Measurements from ENCODE around the gene ITGB8.

The ITGB8 gene

GRCh38 chr7:20424500-20424899 is 93.8 kb downstream of the ITGB8 start:
- DNase-seq (ENCODE audit: low spot score), result no peak

- no peak for DNase-seq (ENCODE audit: low spot score)
Measured at GRCh38 chr7:20430664-20431063, 100.0 kb downstream of the ITGB8 start.

- DNase-seq (ENCODE audit: low spot score), result no peak
Measured at GRCh38 chr7:20431146-20431545, 100.4 kb downstream of the ITGB8 start.

GRCh38 chr7:20432071-20432470 is 101.4 kb downstream of the ITGB8 start:
- DNase-seq (ENCODE audit: low spot score), result no peak

GRCh38 chr7:20435305-20435704 is 104.6 kb downstream of the ITGB8 start:
- DNase-seq (ENCODE audit: low spot score), result no peak

- DNase-seq (ENCODE audit: low spot score), result peak; percentile 91
Measured at GRCh38 chr7:20438248-20438647, 107.5 kb downstream of the ITGB8 start.

GRCh38 chr7:20438694-20439376 is 108.1 kb downstream of the ITGB8 start:
- peak; percentile 45 for DNase-seq (ENCODE audit: low spot score)

GRCh38 chr7:20439416-20440185 is 108.9 kb downstream of the ITGB8 start:
- DNase-seq (ENCODE audit: low spot score), result no peak

GRCh38 chr7:20440472-20441105 is 109.9 kb downstream of the ITGB8 start:
- DNase-seq (ENCODE audit: low spot score), result no peak

GRCh38 chr7:20441346-20441745 is 110.6 kb downstream of the ITGB8 start:
- DNase-seq (ENCODE audit: low spot score), result no peak

GRCh38 chr7:20441991-20442441 is 111.3 kb downstream of the ITGB8 start:
- no peak for DNase-seq (ENCODE audit: low spot score)

GRCh38 chr7:20442951-20443350 is 112.3 kb downstream of the ITGB8 start:
- DNase-seq (ENCODE audit: low spot score), result no peak

- no peak for DNase-seq (ENCODE audit: low spot score)
Measured at GRCh38 chr7:20444030-20444800, 113.5 kb downstream of the ITGB8 start.

- DNase-seq (ENCODE audit: low spot score), result no peak
Measured at GRCh38 chr7:20447021-20447650, 116.4 kb downstream of the ITGB8 start.

GRCh38 chr7:20449176-20449575 is 118.5 kb downstream of the ITGB8 start:
- peak; percentile 94 for DNase-seq (ENCODE audit: low spot score)

- no peak for DNase-seq (ENCODE audit: low spot score)
Measured at GRCh38 chr7:20450536-20450935, 119.8 kb downstream of the ITGB8 start.

GRCh38 chr7:20454202-20454601 is 123.5 kb downstream of the ITGB8 start:
- DNase-seq (ENCODE audit: low spot score), result no peak

GRCh38 chr7:20456701-20457100 is 126.0 kb downstream of the ITGB8 start:
- DNase-seq (ENCODE audit: low spot score), result no peak

- DNase-seq (ENCODE audit: low spot score), result no peak
Measured at GRCh38 chr7:20458521-20458920, 127.8 kb downstream of the ITGB8 start.

- no peak for DNase-seq (ENCODE audit: low spot score)
Measured at GRCh38 chr7:20459419-20459818, 128.7 kb downstream of the ITGB8 start.

GRCh38 chr7:20464891-20465290 is 134.2 kb downstream of the ITGB8 start:
- DNase-seq (ENCODE audit: low spot score), result no peak

All from COLO829 (cell line).